Breast epithelium (tissue), 4 donors: ENCODE results near the gene OSER1. TPM values are rescaled to one million over a fixed set of nuclear protein-coding genes. Genes with fewer than 3 reads are reported as not detected.
A peak's percentile ranks its signal among the peaks of the same experiment; 100 is the strongest.

Source experiments
- DNase-seq, 2 donors: peaks; one replicate each; pipeline ENCODE4 v3.0.0-alpha.2; 2019; ENCODE audit warnings: low spot score in 2 of 2
- H3K27ac ChIP-seq, 2 donors: fragments of 200-600 bp; sonication (generic) in 1 of 2; one replicate each; pipeline ENCODE4 v1.5.1; 2016 to 2019; ENCODE audit warnings: mild to moderate bottlenecking in 1 of 2
- H3K27me3 ChIP-seq, 2 donors: fragments of 200-600 bp; sonication (generic) in 1 of 2; one replicate each; pipeline versions ENCODE4 v1.5.1 to v1.6.0; 2017 to 2019; ENCODE audit warnings: control low read depth in 1 of 2, mild to moderate bottlenecking in 1 of 2
- H3K36me3 ChIP-seq: fragments of 200-600 bp; one replicate; pipeline ENCODE4 v1.5.1; 2019
- H3K4me1 ChIP-seq, 2 donors: fragments of 200-600 bp; sonication (generic); one replicate each; pipeline ENCODE4 v1.5.1; 2016 to 2019; ENCODE audit warnings: control low read depth in 1 of 2
- H3K4me3 ChIP-seq, 3 donors: fragments of 200-600 bp; sonication (generic); 1 replicate in 2 of 3; 2 replicates in 1 of 3; pipeline ENCODE4 v1.5.1; 2016 to 2019; ENCODE audit warnings: mild to moderate bottlenecking in 3 of 3, moderate library complexity in 2 of 3
- H3K9me3 ChIP-seq, 2 donors: fragments of 200-600 bp; sonication (generic) in 1 of 2; one replicate each; pipeline ENCODE4 v1.5.1; 2016 to 2019; ENCODE audit warnings: control low read depth in 1 of 2
- CTCF ChIP-seq, 3 donors: fragments of 450-650 bp; IDR thresholded peaks; one replicate each; pipeline ENCODE4 v1.5.1; 2016 to 2017; ENCODE audit warnings: antibody characterized with exemption in 3 of 3, mild to moderate bottlenecking in 3 of 3, moderate library complexity in 3 of 3
- POLR2A ChIP-seq: fragments of 450-650 bp; IDR thresholded peaks from one replicate; pipeline ENCODE4 v1.6.1; 2016; ENCODE audit warnings: antibody characterized with exemption, mild to moderate bottlenecking, moderate library complexity
- POLR2AphosphoS5 ChIP-seq, 3 donors: sonication (generic); formaldehyde crosslinking; IDR thresholded peaks; one replicate each; pipeline ENCODE4 v1.6.1; 2017; ENCODE audit warnings: antibody characterized with exemption in 3 of 3
- intact Hi-C: fragments of 100-400 bp; cut with DNase I; formaldehyde crosslinking; loops from one replicate; pipeline ENCODE4 v1.15.1; 2023; ENCODE audit warnings: low total_unique reads
- total RNA-seq, 3 donors: library from RNA; depleted of rRNA; stranded (reverse); fragments of >200 nt; gene quantifications; one replicate each; pipeline ENCODE4 v1.1.0, GENCODE V29; 2016

OSER1 gene
- total RNA-seq, 3 donors from 2014 or later = 59.6 to 73.8 (median 67.2) TPM

- DNase-seq = no peak
- Histone ChIP-seq H3K36me3 (no peaks in the 10 kb centered on the region), H3K4me3 (no peak overlapping the region), H3K4me1 (no peaks in the 10 kb centered on the region), H3K27ac (peak overlapping the region in 1 of 2 donors; percentile 19), H3K9me3 (no peaks in the 10 kb centered on the region), H3K27me3 (peaks cover 0 to 7% of the 10 kb centered on the region in 2 donors)
- no peak for TF ChIP-seq POLR2A
- TF ChIP-seq POLR2AphosphoS5 (IDR thresholded peaks at IDR 0.05) = no peak
- TF ChIP-seq CTCF (IDR thresholded peaks at IDR 0.05) = no peak
- intact Hi-C loops = no loop called here
These were observed 33.6 kb downstream of the OSER1 start for GRCh38 chr20:44176833-44177534.

- Histone ChIP-seq H3K4me1 (no peaks in the 10 kb centered on the region), H3K27me3 (peaks cover 0 to 3% of the 10 kb centered on the region in 2 donors), H3K4me3 (no peak overlapping the region), H3K36me3 (no peaks in the 10 kb centered on the region), H3K27ac (no peak overlapping the region), H3K9me3 (no peaks in the 10 kb centered on the region)
- TF ChIP-seq CTCF (IDR thresholded peaks at IDR 0.05) = no peak
- TF ChIP-seq POLR2A = no peak
- TF ChIP-seq POLR2AphosphoS5 (IDR thresholded peaks at IDR 0.05) = no peak
- no peak for DNase-seq
- intact Hi-C loops = no loop called here
These were observed 35.4 kb downstream of the OSER1 start for GRCh38 chr20:44174996-44175765.

GRCh38 chr20:44173846-44174245 is 36.7 kb downstream of the OSER1 start:
- intact Hi-C loops = no loop called here
- no peak overlapping the region for H3K4me3 ChIP-seq
- H3K27ac ChIP-seq = no peak overlapping the region
- H3K4me1 ChIP-seq = no peaks in the 10 kb centered on the region
- H3K9me3 ChIP-seq = no peaks in the 10 kb centered on the region
- DNase-seq = no peak
- H3K36me3 ChIP-seq = no peaks in the 10 kb centered on the region
- no peak for TF ChIP-seq CTCF (IDR thresholded peaks at IDR 0.05)
- no peak for TF ChIP-seq POLR2AphosphoS5 (IDR thresholded peaks at IDR 0.05)
- no peak for TF ChIP-seq POLR2A
- peaks cover 0 to 3% of the 10 kb centered on the region in 2 donors for H3K27me3 ChIP-seq

- H3K27me3 ChIP-seq = peaks cover 0 to 3% of the 10 kb centered on the region in 2 donors
- no peaks in the 10 kb centered on the region for H3K36me3 ChIP-seq
- intact Hi-C loops = no loop called here
- no peak overlapping the region for H3K4me3 ChIP-seq
- no peak for DNase-seq
- H3K27ac ChIP-seq = no peak overlapping the region
- H3K9me3 ChIP-seq = no peaks in the 10 kb centered on the region
- no peak for TF ChIP-seq POLR2A
- no peak for TF ChIP-seq POLR2AphosphoS5 (IDR thresholded peaks at IDR 0.05)
- no peak for TF ChIP-seq CTCF (IDR thresholded peaks at IDR 0.05)
- H3K4me1 ChIP-seq = no peaks in the 10 kb centered on the region
These were observed 37.5 kb downstream of the OSER1 start for GRCh38 chr20:44173116-44173515.

- H3K4me1 ChIP-seq = no peaks in the 10 kb centered on the region
- no peaks in the 10 kb centered on the region for H3K9me3 ChIP-seq
- peaks cover 0 to 3% of the 10 kb centered on the region in 2 donors for H3K27me3 ChIP-seq
- TF ChIP-seq POLR2A (no peak), POLR2AphosphoS5 (IDR thresholded peaks at IDR 0.05) (no peak), CTCF (IDR thresholded peaks at IDR 0.05) (no peak)
- H3K36me3 ChIP-seq = no peaks in the 10 kb centered on the region
- DNase-seq = no peak
- H3K27ac ChIP-seq = no peak overlapping the region
- intact Hi-C loops = no loop called here
- H3K4me3 ChIP-seq = no peak overlapping the region
These were observed 38.0 kb downstream of the OSER1 start for GRCh38 chr20:44172572-44172950.
